NOMO-1 treated with DMSO at 0.1 percent for 48 hours (cell line): Measurements from ENCODE around the gene XYLT1.
"Not testable (repeated sequence)": the region's sequence is repeated elsewhere in the genome, so short reads cannot be mapped to it uniquely, and the experiment has no call there.

Experiments
- DNase-seq: peaks from one replicate; lab custom pipeline; 2025; ENCODE audit not compliant: unreplicated experiment; lab: John Stamatoyannopoulos, UW

The XYLT1 gene, protein sequence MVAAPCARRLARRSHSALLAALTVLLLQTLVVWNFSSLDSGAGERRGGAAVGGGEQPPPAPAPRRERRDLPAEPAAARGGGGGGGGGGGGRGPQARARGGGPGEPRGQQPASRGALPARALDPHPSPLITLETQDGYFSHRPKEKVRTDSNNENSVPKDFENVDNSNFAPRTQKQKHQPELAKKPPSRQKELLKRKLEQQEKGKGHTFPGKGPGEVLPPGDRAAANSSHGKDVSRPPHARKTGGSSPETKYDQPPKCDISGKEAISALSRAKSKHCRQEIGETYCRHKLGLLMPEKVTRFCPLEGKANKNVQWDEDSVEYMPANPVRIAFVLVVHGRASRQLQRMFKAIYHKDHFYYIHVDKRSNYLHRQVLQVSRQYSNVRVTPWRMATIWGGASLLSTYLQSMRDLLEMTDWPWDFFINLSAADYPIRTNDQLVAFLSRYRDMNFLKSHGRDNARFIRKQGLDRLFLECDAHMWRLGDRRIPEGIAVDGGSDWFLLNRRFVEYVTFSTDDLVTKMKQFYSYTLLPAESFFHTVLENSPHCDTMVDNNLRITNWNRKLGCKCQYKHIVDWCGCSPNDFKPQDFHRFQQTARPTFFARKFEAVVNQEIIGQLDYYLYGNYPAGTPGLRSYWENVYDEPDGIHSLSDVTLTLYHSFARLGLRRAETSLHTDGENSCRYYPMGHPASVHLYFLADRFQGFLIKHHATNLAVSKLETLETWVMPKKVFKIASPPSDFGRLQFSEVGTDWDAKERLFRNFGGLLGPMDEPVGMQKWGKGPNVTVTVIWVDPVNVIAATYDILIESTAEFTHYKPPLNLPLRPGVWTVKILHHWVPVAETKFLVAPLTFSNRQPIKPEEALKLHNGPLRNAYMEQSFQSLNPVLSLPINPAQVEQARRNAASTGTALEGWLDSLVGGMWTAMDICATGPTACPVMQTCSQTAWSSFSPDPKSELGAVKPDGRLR

DNA sequence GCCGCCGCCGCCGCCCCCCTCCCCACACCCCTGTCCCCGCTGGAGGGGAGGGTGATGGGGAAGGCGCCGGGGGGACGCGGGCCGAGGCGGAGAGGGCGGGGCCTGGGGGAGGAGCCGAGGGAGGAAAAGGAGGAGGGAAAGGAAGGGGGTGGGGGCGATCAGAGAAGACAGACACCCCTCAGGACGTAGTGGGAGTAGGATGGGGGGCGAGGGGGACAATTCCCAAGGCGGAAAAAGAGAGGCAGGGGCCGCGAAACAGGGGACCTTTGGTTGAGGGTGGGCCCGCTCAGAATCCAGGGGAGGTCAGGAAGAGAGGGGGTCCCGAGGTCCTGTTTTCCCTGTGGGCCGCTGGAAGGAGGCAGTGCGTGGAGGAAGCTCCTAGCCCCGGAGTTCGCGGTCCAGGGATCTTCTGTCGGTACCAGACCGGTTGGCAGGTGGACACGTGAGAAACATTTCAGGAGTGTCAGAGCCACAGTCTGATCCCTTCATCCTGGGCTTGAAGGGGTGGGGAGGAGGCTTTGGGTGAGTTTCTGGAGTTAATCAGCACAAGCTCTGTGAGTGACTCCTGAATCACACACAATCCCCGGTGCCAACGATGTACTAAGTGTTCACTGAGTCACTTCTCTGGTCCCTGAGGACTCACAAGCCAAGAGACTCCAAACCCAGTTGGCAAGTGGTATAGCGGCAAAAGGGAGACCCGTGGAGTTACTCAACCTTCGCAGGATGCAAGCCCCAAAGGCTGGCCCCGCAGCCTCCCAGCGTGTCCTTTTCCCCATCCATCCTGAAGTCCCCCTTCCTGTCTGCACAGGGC lies at the start of gene XYLT1:
TSS of gene XYLT1 (minus strand) at position 53 of the 811 bp plus-strand sequence. CDS start 164 bp downstream, outside the sequence.
- DNase-seq = no peak

DNA sequence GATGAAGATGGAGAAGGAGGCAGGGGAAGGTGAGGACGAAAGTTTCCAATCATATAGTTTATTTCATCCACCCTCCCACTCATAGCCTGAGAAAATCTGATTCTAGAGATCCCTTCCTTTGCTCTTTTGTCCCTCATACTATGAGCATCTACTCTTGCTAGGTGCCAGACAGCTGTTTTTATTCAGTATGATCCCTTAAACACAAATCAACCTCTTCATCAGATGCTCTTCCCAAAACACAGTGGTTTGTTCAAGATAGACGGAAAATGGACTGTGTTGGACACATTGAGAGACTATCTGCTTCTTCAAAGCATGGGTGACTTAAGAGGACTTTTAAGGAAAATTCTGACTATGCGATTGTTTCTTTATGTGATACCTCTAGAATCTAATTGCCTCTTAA lies 49.4 kb upstream of the XYLT1 start:
- DNase-seq = no peak

DNA sequence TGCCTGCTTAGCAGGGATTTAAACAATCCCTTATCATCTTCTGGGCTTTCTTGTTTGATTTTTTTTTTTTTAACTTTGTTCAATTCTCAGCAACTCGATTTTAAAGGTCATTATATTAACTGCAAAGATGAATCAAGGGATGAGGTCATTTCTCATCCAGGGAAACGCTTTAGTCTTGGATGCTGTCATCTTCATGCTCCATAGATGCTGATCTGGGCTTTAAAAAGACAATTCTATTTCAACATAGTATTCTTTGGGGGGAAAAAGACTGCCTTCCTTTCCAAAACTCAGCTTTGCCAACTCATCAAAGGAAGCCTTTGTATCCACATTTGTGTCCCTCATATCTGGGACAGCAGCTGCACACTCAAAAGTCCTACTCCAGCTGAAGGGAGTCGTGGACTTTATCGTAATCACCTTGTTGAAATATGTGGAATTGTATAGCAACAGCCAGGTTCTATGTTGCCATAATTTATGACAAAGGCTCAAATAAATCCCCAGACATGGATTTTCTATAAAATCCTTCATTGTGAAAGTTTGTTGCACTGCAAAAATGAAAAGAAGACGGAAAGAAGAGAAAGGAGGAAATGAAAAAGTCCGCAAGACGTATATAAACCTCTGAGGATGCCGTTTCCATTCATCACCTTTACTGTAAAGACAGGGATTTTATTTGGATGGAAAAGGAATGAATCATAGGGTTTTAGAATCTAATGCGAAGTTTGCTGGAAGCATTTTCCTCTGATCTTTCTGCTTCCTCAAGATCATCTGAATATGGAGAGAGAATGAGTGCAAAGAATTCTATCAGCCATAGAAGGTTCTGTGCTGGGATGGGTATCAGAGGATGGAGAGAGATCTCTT lies 48.6 kb upstream of the XYLT1 start:
- DNase-seq = no peak

DNA sequence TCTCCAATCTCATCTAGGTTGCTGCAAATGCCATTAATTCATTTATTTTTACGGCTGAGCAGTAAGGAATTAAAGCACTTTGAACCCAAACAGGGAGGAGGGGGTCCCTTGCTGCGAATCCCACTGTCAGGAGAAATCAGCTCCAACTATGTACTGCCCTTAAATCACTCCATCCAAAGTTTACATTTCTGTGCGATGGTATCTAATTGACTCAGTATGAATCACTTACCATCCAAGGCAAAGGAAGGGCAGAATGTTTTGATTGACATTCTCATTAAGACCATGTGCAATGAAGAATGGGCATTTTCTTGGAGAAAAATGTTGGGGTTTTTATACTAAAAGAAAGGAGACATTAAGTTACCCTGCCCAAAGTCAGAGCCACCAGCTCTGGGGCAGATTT lies 47.7 kb upstream of the XYLT1 start:
- DNase-seq = no peak

DNA sequence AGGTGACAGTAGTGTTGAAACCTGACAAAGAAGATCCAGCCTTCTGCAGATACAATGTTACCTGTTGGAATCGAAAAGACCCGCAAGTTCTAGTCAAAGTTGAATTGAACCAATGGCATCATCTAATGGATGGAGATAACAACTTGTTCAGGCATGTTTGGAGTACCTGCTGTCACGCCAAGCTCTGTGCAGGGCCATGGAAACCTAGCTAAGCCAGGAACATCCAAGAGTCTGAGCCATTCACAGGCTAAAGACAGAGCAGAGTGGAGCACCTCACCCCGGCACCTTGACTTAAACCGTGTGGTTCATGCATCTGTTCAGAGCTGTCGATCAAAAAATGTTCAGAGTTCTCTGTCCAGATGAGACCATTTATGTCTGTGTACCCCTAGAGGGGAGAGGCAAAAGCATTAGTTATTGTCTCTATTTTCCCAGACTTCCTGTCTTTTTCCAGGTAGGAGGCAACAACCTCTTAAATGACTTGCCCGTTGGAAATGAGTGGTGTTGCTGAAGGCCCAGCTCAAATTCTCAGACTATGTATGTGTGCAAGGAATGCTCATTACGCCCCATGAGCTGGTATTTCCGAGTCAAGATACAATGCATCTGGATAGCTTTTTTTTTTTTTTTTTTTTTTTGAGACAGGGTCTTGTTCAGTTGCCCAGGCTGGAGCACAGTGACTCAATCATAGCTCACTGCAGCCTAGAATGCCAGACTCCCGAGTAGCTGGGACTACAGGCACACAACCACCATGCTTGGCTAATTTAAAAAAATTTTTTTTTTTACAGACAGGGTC lies 44.9 kb upstream of the XYLT1 start:
- DNase-seq = no peak

DNA sequence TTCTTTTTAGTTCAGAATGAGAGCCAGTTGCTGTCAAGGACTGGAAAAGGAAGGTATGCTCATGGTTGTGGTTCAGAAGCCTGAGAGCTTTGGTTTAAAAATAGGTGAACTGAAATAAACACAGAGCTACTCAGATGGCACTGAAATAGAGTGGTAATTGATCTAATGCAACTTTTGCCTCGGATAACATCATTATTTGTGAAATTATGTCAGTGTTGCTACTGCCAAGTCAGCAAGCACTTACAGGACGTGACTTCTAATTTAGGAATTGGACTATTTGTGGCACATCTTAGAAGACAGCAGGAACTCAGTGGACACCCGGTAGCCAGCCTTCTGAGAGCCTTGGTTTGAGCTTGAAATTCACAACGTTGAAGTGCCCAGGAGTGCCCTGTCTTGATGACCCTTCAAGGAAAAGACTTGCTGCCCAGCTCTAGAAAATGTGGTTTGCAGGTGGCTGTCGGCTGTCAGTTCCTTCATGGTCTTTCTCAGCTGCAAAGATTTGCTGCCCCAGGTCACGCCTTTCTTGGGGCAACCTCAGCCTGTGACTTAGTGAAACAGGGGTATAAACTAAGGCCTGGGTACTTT lies 42.0 kb upstream of the XYLT1 start:
- DNase-seq = no peak

DNA sequence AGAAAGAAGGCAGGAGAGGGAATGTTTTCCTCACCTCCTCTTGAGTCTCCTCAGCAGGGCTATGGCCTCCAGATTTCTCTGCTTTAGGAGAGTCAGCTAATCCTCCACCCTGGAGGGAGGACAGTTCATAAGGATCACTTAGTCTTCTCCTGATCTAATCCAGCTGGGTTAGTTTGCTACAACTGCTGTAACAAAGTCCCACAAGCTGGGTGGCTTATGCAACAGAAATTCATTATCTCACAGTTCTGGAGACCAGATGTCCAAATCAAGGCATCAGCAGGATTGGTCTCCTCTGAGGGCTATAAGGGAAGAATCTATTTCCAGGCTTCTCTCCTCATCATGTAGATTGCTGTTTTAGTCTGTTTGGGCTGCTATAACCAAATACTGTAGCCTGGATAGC lies 40.6 kb upstream of the XYLT1 start:
- DNase-seq = no peak

DNA sequence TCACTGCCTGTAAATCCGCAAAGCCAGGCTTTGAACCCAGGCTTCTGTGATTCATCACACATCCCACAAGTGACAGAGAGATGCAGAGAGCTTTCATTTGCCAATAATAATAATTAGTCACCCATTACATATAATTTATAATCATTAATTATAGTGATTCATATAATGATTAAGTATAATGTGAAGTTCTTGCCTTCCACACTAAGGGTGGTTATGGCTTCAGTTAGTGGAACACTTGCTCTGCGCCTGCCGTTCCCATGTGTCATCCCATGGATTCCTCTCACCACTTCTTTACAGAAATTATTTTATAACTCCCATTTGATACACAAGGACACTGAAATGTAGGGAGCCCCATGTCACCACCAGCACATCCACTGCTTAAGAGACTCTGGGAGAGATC lies 39.8 kb upstream of the XYLT1 start:
- DNase-seq = no peak

DNA sequence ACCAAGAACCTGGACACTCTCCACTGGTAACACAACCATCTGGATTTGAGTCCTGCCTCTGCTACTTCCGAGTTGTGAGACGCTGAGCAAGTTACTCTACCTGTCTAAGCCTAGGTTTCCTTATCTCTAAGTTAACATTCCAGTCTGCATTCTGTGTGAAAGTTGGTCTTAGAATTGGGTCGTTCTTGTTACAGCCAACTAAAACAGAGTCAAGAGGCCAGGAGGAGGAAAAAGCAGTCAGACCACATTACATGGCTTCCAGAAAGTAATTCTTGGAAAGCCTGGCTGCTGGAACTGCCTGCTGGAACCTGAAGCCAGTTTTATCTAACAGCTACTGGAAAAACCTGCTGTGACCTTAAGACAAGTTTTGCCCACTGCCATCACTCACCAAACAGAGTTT lies 38.4 kb upstream of the XYLT1 start:
- no peak for DNase-seq

DNA sequence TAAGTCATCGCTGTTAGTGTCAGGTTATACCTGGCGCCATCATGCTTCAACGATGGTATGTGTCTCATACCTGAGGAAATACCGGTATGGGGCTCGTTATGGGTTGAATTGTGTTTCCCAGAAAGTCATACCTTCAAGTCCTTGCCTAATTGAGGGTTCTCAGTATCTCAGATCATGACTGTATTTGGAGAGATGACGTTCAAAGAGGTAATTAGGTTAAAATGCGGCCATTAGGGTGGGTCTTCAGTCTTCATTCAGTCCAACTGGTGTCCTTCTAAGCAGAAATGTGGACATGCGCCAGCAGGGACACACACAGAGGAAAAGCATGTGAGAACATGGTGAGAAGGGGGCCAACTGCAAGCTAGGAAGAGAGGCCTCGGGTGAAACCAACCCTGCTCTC lies 37.5 kb upstream of the XYLT1 start:
- DNase-seq = no peak

DNA sequence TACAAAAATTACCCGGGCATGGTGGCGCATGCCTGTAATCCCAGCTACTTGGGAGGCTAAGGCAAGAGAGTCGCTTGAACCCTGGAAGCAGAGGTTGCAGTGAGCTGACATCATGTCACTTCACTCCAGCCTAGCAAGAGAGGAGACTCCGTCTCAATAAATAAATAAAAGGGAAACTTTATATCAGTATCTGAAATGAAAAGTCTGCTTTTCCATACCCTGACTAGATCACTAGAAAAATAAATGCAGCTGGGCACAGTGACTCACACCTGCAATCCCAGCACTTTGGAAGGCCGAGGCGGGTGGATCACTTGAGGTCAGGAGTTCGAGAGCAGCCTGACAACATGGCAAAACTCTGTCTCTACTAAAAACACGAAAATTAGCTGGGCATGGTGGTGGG lies 36.8 kb upstream of the XYLT1 start:
- DNase-seq = not testable (repeated sequence)

DNA sequence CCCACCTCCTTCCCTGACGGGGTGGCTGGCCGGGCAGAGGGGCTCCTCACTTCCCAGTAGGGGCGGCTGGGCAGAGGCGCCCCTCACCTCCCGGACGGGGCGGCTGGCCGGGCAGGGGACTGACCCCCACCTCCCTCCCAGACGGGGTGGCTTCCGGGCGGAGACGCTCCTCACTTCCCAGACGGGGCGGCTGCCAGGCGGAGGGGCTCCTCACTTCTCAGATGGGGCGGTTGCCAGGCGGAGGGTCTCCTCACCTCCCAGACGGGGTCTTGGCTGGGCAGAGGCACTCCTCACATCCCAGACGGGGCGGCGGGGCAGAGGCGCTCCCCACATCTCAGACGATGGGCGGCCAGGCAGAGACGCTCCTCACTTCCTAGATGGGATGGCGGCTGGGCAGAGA lies 35.1 kb upstream of the XYLT1 start:
- DNase-seq = not testable (repeated sequence)

DNA sequence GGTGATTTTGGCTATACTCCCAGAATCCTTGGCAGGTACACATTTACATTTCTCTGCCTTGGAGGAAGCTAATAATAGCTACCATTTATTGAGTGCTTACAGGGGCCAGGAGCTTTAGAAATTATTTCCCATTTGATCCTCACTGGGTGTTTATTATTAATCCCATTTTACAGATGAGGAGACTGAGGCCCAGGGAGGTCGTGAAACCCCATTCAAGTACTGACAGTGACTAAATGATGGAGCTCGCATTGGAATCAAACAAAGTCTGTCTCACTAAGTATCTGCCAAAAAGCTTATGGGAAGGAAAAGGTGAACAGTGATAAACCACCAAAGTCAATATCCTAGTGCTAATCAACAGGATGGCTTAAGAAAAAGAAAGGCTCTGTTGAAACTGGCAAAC lies 33.3 kb upstream of the XYLT1 start:
- DNase-seq = no peak

DNA sequence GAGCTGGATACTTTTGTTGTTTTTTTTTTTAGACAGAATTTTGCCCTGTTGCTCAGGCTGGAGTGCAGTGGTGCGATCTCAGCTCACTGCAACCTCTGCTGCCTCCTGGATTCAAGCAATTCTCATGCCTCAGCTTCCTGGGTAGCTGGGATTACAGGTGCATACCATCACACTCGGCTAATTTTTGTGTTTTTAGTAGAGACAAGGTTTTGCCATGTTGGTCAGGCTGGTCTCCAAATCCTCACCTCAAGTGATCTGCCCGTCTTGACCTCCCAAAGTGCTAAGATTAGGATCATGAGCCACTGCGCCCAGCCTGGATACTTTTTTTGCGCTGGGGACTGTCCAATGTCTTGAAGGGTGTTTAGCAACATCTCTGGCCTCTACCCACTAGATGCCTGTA lies 32.6 kb upstream of the XYLT1 start:
- DNase-seq = no peak

DNA sequence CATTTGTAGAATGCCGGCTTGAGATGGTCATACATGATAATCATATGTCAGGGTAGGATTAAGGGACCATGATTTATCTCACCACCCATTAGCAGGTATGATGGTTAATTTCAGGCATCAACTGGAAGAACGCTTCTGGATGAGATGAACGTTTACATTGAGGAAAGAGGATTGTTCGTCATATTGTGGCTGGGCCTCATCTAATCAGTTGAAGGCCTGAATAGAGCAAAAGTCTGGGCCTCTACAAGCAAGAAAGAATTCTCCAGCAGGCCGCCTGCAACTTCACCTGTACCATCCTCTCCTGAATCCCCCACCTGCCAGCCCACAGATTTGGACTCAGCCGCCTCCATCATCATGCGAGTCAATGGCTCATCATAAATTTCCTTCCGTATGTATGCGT lies 30.6 kb upstream of the XYLT1 start:
- no peak for DNase-seq

DNA sequence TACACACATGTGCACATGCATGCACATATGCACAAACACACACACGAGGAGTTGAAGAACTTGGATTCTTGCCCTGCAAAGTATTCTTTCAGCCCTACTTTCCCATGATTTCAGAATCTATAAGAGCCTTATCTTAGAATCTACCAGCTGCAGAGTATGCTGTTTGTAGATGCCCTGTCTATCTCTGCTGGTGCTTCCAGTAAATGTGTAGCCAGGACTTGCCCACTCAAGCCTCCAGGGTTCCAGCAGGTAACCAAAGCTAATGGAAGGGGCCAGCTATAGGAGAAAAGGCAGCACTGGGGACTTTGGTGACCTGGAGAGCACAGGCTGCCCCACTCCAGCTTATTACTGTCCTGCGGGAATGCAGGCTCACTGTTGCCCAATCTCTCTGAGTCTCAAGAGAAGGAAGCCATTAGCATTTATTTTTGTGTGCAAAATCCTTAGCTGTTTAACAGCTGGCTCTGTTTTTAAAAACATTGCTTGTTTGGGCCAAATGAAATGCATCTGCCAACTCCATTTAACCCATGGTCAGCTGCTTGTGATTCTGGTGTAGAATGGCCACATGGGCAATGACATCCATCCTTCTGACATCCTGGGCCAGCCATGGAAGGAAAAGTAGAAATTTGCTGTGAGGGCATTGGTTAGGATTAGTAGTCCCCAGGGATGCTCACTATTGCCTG lies 28.6 kb upstream of the XYLT1 start:
- no peak for DNase-seq

DNA sequence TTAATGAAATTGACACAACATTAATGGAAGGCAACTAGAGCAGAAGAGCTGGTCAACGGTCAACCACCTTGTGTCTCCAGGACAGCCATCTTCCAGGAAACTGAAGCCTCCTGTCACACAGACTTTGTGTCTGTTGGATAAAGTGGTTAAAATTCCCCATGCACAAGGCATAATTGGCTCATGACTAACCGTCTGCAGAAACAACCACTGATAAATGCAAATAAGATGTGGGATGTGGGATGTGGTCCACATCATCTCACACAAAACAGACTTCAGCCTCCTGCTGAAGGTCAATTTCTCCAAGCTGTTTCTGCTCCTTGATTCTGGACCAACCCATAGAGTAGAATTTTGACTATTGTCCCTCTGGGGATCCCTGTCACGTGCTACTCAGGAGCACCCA lies 26.9 kb upstream of the XYLT1 start:
- DNase-seq = no peak

DNA sequence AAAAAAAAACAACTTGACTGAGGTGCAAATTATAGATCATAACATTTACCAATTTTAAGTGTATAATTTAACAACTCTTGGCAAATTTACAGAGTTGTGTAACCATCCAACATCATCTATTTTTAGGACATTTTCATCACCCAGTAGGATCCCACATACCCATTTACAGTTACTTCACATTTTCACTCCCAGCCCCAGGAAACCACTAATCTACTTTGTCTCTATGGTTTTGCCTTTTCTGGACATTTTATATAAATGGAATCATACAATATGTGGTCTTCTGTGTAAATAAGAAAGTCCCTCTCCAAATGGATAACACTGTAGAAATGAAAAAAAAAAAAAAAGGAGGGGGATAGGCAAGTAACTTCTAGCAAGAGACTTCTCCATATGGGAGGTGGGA lies 26.1 kb upstream of the XYLT1 start:
- peak; percentile 22 for DNase-seq

DNA sequence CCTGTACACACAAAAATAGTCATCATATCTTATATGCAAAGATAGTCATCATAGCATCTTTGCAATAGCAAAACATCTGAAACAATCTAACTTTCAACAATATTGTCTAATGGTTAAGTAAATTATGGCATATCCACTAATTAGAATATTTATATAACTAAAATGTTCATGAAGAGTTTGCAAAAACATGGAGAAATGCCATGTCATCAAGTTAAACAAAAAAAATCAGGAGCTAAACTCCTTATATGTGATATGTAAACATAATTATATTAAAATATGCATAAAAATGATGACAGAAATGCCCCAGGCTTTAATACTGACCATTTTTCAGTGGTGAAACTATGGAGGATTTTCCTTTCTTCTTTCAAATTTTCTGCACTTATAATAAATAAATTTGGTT lies 22.3 kb upstream of the XYLT1 start:
- no peak for DNase-seq
